GM23248 (cell line): ENCODE measurements around the gene RAPGEFL1.

ENCODE experiments used
- EZH2 ChIP-seq: fragments of 200-600 bp; sonication (generic); IDR thresholded peaks from 2 replicates; pipeline ENCODE4 v1.6.1; 2018; ENCODE audit warnings: antibody characterized with exemption, mild to moderate bottlenecking; ENCODE audit not compliant: insufficient read depth, poor library complexity, severe bottlenecking
- EZH2phosphoT487 ChIP-seq: fragments of 200-600 bp; sonication (generic); IDR thresholded peaks from 2 replicates; pipeline ENCODE4 v1.6.1; 2018; ENCODE audit warnings: antibody characterized with exemption, moderate library complexity, mild to moderate bottlenecking, low read depth; ENCODE audit not compliant: insufficient read depth

DNA sequence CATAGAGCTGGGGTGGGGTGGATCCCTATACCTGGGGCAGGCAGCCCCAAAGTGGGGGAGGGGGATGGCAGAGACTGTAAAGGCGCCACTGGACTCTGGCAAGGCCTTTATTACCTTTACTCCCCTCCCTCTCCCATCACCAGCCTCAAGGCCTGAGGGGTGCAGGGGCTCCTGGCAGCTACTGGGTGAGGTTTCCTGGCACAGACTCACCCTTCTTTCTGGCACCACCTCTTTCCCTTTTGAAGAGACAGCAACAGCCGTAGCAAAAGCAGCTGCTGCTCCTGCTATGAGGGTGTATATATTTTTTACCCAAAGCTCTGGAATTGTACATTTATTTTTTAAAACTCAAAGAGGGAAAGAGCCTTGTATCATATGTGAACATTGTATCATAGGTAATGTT, 17.6 kb downstream of the RAPGEFL1 start:
- TF ChIP-seq EZH2 (no peak), EZH2phosphoT487 (no peak)
